NCI-H2196 (cell line): Measurements from ENCODE around the gene JAZF1.

Experiments
- DNase-seq: peaks from one replicate; lab custom pipeline; 2025; ENCODE audit not compliant: unreplicated experiment; lab: John Stamatoyannopoulos, UW

JAZF1 gene

GRCh38 chr7:27921081-27921836, 259.3 kb downstream of the JAZF1 start:
- DNase-seq: peak; percentile 67

DNA sequence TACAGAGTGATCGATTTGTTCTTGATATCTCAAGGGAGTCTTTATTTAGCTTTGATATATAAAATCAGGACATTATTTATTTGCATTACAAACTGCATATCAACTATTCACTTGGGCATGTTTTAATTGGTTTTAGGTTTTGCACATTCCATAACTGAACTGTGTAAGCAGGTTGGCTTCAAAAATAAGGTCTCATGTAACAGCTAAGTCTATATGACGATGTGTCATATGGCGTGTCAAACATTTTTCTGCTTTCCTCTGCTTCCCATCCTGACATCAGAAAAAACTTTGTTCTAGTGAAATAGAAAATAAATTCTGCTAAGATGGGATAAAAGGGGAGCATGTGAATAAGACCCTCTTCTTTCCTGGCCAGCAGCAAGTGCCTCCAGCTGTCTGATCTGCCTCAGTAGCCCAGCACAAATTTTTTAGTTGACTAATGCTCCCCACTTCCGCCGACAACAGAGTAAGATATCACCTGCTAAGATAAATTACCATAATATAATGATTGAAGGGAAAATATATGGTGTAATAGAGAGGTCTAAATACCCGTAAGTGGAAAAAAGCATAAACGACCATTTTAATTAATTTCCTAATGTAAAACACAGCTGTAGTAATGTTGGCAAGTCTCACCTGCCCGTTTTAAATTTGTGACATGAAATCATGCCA, 260.2 kb downstream of the JAZF1 start:
- no peak for DNase-seq

- DNase-seq: no peak
Observed at GRCh38 chr7:27918503-27918902, 262.1 kb downstream of the JAZF1 start.

DNA sequence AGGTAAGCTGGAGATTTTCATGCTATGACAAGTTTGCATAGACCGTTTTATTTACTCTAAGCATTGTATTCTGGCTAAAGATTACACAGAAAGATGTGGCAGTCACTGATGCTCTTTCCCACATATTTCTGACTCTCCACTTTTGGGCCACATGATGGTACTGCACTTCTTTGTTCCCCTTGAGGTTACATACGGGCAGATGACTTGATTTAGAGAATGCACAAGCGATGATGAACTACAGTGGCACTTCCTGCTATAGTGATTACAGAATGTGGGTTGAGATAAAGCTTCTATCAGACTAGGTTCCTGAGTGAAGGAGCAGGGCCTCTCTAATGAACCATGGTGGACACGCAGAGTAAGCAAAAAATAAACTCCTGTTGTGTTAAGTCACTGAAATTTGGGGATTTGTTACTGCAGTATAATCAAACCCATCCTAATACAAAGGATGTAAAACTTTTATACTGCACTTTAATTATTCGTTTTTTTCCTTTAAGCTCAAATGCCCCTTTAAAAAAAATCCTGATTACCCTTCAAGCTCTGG, 262.8 kb downstream of the JAZF1 start:
- no peak for DNase-seq

DNA sequence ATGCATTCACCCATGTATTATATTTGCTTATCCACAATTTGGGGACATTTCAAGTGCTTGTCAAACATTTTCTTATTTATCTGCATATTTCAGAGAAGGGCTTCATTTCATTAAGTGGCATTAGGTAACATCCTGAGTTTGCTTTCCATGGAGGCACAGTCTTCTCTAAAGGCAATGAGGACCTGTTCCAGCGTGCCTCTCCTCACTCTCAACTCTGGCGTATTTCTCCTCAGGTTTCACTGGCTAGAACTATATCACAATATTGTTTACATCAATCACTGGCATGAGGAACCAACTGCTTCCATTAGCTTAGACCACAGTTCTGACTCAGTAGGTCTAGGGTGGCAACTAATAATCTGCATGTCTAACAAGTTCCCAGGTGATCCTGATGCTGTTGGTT, 263.5 kb downstream of the JAZF1 start:
- no peak for DNase-seq

- DNase-seq: no peak
Observed at GRCh38 chr7:27916372-27916771, 264.2 kb downstream of the JAZF1 start.

- DNase-seq: no peak
Observed at GRCh38 chr7:27914409-27914808, 266.2 kb downstream of the JAZF1 start.

GRCh38 chr7:27912751-27913150, 267.8 kb downstream of the JAZF1 start:
- DNase-seq: no peak

GRCh38 chr7:27911920-27912319, 268.7 kb downstream of the JAZF1 start:
- no peak for DNase-seq

GRCh38 chr7:27910326-27910725, 270.3 kb downstream of the JAZF1 start:
- no peak for DNase-seq

- DNase-seq: no peak
Observed at GRCh38 chr7:27908534-27909165, 271.9 kb downstream of the JAZF1 start.

DNA sequence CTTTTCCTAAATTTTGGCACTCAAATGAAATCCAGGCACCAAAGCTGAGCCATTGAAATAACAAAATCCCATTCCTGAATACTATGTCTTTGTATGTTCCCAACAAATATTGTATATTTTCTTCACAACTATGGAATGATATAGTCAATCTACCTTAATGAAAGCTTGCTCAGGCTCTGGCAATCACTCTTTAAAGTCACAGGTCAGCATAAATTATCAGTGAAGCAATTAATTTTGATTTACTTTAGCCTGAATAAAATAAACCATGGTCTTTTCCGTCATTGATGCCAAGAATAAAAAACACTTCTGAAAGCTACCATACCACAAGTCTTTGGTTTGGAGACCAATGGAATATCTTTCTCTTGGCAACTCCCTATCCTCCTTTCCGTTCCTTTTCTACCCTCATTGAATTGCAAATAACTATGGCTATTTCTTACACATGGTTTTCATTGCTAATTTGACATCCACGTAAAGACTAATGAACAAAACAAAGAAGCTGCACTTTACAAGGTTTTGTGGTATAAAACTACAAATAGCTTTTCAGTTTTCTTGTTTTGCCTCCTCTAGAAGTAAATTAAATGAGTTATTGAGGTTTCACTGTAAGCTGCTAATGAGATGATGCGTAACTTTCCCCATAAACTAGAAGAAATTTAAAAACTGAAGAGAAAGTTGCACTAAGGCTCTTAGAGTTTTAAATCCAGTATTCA, 274.1 kb downstream of the JAZF1 start:
- DNase-seq: no peak

DNA sequence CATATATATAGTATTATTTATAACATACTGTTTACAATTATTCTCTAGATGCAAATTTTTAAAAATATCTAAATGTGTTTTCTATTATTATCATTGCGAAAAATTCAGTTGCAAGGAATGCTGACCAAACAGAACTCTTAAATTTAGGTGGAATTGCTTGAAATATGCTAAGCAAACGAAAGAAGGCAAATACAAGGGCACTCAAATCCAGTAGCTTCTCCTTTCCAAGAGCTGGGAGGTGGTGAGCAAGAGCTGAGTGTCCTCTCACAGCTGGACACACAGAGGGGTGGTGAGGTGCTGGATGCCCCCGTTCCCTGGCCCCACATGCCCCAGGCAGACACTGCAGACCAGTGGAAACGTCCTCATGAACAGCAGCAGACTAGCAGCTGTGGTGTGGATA, 274.6 kb downstream of the JAZF1 start:
- no peak for DNase-seq

DNA sequence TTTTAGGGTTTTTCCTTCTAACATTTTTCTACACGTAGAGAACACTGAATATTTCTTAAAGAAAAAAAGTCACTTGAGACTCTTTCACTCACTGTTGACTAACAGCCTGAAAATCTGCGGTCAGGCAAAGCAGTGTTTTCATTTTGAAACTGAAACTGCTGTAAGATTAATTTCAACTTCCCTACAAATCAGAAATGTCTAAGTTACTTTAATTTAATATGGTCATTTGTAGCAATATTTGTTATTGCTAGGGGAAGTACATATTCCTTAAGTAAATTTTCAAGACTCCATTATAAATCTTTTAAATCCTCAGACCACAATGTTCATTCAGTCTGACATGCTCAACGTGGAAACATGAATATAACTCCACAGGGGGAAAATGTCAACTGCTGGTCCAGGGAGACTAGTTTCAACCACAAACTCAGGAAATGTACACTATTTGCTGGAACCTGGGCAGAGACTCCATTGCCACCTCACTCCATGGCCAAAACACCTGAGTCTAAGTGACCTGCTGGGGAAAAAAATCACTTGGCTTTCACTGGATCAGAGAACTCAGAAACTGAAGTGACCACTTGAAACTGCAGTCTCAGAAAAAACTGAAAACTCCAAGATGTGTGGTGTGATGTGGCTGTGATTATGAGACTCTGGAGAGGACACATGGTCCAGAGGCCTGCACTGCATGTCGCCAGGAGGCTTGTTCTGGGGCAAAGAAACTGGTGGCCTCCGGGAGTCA, 279.4 kb downstream of the JAZF1 start:
- DNase-seq: no peak

DNA sequence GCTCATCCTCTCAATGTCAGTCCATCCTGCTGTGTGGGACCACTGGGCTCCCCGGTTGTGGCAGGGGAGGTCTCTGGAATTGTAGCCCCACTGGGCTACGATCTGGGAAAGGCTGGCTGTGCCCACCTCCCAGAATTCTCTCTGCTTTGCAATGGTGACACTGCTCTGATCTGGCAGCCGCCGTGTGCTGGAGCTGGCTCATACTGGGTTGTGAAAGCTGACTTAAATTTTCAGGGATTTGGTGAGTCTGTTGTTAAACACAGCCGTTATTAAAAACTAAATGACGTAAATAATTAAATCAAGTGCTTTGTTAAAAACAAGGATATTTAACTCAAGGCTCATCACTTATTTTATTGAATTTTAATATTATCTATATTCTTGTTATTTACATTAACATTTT, 280.6 kb downstream of the JAZF1 start:
- DNase-seq: no peak

- no peak for DNase-seq
Observed at GRCh38 chr7:27899601-27900000, 281.0 kb downstream of the JAZF1 start.

- no peak for DNase-seq
Observed at GRCh38 chr7:27897441-27897847, 283.2 kb downstream of the JAZF1 start.

DNA sequence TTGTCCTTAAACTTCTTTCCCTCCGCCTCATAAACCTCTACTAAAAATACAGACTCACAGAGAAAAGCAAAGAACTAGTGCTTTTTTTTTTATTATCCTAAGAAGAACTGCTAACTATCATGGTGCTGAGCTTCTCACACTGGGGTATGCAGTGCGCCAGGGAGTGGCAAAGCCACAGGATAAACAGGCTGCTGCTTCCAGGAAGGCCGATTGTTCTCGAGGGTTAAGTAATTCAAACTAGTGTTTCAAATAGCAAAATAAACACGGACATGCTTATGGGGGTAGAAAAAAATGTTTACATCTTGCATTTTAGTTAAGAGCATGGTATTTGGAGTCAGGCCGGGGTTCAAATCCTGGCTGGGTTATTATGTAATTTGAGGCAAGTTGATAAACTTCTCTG, 283.6 kb downstream of the JAZF1 start:
- no peak for DNase-seq

GRCh38 chr7:27895551-27895950, 285.0 kb downstream of the JAZF1 start:
- no peak for DNase-seq

- no peak for DNase-seq
Observed at GRCh38 chr7:27890205-27890849, 290.3 kb downstream of the JAZF1 start.
